ENCODE results near the gene FLRT2.

Gene FLRT2, protein sequence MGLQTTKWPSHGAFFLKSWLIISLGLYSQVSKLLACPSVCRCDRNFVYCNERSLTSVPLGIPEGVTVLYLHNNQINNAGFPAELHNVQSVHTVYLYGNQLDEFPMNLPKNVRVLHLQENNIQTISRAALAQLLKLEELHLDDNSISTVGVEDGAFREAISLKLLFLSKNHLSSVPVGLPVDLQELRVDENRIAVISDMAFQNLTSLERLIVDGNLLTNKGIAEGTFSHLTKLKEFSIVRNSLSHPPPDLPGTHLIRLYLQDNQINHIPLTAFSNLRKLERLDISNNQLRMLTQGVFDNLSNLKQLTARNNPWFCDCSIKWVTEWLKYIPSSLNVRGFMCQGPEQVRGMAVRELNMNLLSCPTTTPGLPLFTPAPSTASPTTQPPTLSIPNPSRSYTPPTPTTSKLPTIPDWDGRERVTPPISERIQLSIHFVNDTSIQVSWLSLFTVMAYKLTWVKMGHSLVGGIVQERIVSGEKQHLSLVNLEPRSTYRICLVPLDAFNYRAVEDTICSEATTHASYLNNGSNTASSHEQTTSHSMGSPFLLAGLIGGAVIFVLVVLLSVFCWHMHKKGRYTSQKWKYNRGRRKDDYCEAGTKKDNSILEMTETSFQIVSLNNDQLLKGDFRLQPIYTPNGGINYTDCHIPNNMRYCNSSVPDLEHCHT

DNA sequence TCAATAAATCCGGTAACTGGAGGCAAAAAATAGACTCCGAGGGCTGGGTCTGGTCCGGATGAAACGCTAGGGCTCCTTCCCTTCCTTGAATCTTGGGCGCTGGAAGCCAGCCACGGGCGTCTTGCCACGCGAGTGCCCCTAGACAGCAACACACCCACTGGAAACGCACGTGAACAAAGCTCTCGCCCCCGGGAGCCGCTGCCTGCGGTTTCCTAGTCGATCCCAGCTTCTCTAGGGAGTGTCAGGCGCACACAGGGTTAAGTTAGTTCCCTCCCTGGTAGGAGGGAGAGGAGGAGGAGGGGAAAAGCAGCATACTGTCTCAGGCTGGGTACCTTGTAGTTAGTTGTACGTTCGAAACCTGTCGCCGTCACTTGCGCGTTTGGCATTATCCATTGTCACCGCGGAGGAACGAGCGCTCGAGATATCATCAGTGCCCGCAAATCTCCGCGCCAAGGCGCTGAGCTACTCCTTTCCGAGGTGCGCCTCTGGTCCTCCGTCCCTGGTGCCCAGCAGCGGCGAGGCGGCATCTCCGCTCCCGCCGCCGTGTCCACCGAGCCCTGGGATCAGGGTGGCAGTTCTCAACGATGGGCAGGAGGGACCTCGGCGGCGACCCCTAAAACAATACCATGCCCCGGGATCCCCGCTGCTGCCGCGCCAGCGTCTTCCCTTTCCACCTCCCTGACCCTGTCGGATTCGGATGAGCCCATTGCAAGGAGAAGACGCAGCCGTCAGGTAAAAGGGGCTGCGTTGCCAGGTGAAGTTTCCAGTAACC lies at the start of gene FLRT2:
TSS of gene FLRT2 (plus strand) at position 342 of the 772 bp plus-strand sequence. CDS start 91,371 bp downstream, outside the sequence.
- no peak for DNase-seq (ENCODE audit: low read depth, low spot score)

DNA sequence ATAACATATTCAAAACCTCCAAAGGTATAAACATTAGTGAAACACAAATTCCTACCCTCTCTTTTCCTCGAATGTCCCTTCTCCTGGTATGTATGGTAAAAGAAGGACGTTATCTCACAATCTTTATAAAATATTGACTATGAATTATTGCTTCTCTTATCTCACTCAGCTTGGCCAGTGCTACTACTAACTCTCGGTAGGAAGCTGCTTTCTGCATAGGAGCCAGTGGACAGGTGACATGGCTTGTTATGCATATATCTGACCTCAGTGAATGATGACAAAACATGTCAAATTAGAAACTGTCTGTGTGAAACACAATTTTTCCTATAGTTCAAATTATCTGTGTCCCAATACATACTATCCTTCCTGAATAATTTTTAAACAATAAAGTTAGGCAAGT lies 48.5 kb upstream of the FLRT2 start:
- no peak for DNase-seq (ENCODE audit: low read depth, low spot score)

DNA sequence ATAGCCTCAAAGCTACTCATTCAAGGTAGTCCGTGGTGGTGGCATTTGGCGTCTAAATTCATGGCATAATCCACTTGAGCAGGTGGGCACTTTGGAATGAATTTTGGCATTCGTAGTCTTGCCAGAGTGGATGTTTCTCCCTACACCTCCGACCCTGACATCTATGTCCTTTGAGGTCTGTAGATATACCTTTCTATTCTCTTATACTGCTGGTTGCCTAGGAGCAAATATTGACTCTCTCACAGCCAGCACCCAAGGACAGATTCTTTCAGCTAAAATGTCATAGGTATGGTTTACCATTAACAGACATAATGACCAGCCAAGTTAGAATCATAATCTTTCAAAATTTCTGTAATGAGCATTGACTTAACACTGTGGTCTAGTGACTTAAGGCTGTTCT lies 47.4 kb upstream of the FLRT2 start:
- no peak for DNase-seq (ENCODE audit: low read depth, low spot score)

DNA sequence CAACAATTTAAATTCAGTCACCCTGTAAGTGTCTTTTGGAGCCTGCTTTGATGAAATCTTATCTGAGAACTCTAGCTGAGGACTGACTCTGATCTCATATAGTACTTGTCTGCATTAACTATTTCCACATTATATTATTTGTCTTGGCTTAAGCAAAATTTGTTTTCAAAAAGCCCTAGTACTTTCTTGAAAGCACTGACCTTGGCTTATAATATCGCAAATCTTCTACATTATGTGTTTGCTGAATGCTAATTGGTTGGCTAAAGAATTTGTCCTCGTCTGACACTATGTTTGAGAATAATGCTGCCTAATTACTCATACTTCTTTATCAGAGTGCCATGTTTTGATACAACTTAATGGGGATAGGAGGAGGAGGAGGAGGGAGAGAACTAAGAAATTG lies 46.9 kb upstream of the FLRT2 start:
- no peak for DNase-seq (ENCODE audit: low read depth, low spot score)

DNA sequence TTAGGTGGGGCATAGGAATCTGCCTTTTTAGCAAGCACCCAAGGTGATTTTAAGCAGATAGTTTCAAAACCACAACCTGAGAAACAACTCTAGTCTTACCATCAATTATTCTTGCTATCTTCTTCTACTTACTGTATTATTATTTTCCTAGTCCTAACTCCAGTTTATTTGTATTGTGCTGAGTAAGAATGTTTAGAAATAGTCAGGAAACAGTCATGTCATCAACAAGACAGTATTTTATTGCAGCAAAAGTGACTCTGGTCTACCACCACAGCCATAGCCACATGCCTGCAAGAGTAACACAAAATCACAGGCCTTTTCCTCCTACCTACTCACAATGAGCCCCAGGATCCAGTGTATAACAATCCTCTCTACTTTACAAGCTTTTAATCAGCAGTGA lies 46.3 kb upstream of the FLRT2 start:
- no peak for DNase-seq (ENCODE audit: low read depth, low spot score)

DNA sequence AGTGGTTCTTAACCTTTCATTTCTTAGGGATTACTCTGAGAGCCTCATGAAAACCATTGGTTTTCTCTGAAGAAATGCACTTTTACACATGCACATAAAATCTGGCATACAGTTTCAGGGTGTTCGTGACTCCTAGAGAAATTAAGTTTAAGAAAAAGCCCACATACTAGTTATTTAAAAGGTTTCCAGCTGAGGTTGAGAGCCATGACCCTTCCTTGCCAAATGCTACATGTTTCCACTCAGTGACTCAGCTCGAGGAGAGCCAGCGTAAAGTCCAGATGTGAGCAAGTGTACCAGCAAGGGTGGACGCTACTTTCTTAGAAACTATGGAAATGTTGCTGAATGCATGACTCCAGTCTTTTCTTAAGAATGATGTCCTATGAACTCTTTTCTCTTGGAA lies 42.7 kb upstream of the FLRT2 start:
- no peak for DNase-seq (ENCODE audit: low read depth, low spot score)

DNA sequence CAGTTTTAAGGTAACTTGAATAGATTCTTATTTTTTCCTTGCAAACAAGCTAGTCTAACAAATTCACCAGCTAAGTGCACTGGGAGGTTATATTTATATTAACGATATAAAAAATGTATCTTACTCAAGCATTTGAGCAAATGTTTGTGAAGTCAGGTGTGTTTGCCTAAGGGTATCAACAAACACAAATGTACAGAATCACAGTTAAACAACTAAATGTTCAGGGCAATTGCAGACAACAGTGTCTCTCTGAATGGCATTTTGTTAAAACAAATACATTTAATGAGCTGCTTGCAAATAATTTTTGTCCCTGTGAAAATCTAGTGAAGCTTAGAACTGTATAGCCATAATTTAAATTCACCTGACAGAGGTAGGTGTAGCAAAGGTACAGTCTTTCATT lies 28.2 kb upstream of the FLRT2 start:
- no peak for DNase-seq (ENCODE audit: low read depth, low spot score)

DNA sequence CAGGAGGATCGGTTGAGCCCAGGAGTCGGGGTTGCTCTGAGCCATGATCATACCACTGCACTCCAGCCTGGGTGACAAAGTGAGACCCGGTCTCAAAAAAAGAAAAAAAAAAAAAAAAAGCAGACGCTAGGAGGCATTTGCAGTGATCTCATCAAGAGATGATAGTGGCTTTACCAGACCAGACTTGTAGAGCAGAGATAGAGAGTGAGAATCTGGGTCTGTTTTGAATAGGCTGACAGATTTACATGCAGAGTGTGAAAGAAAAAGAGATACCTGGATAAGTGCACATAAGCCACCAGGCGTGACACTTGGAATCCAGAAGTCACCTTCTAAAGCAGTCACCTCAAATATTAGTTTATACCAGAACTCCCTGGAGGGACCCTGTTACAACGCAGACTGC lies 21.1 kb upstream of the FLRT2 start:
- no peak for DNase-seq (ENCODE audit: low read depth, low spot score)

DNA sequence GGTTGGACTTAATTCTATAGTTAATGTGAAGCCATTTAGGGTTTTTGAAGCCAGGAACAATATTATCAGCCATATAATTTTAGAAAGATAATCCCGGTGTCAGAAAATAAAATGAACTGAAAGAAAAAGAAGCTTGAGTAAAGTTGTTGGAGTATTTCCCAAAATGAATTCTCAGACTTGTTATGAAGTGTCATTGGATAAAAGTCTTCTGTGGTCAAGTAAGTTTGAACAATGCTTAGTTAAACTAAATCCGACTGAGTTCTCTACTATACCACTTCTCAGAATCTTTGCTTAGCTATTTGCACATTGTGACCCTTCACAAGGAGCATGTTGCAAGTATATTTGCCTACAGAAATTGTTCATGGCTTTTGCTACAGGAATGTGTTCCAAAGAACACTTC lies 17.5 kb upstream of the FLRT2 start:
- no peak for DNase-seq (ENCODE audit: low read depth, low spot score)

DNA sequence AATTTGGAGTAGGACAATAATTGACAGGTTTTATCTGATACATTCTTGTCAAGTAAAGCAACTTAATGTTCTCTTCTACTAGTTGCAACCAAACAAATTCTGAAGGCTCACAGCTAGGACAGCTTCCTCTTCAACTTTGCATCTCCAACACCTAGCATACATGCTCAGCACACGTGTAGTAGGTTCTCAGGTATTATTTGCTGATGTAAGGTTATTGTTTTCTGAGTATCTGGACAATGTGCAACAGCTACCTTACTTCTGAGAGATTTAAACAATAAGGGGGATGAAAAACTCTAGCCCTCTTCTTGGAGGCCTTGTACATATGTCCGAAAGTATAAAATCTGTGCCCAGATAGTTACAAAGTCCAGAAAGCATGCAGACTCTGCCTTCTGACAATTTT lies 15.5 kb upstream of the FLRT2 start:
- no peak for DNase-seq (ENCODE audit: low read depth, low spot score)

DNA sequence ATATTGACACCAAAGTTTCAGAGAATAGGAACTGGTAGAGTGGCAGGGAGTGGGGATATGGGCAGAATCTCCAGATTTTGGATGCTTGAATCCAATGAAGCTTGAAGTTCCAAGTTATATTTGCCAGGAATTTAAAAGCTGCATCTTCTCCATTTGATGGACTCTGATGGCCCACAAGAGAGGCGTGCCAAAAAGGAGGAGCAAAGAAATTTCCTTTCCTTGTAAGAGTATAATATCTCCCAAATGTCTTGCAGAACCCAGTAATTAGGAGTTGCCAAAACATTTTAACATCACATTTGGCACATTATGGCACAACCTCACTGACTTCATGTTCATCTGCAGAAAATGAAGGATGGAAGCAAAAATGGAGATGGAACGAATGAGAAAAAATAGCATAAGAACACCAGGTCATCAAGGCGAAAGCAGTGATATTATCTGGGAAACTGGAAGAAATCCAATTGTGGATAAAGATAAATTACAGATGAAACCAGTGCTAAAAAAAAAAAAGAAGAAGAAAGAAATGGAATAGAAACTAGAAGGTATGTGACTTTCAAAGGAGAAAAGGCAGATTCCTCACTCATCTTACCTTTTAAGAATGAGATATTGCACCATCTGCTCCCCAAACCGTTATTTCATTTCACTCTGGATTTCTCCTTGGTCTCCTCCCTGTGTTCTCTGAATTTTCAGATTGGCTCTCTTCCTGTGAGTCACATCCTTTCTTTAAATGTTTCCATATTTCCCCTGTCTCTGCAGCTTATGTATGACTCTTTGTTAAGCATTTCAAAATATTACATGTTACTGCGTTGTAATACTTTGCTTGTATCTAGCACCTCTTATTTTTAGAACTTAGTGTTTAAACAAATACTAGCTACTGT lies 13.5 kb upstream of the FLRT2 start:
- no peak for DNase-seq (ENCODE audit: low read depth, low spot score)

DNA sequence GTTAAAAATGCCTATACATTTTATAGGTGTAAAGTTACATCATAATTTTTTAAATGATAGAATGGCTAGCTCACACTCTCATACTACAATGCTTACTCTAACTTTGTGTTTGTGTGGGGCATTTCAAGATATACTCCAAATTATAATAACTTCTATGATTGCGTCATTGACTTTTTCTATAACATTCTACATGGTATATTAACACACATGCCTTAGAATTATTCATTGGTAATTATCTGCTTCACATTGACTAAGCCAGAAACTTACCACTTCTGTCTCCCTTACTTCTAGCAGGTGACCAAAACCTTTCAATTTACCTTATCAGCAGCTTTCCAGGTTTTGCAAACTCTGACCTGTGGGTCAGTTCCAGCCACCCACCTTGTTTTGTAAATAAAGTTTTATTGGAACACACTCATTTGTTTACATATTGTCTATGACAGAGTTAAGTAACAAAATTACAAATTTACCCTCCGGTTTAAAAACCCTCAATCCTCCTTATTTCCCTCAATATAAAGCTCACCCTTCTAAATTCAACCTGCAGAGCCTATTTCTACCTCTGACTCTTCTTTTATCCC lies 12.7 kb upstream of the FLRT2 start:
- DNase-seq (ENCODE audit: low read depth, low spot score): no peak

DNA sequence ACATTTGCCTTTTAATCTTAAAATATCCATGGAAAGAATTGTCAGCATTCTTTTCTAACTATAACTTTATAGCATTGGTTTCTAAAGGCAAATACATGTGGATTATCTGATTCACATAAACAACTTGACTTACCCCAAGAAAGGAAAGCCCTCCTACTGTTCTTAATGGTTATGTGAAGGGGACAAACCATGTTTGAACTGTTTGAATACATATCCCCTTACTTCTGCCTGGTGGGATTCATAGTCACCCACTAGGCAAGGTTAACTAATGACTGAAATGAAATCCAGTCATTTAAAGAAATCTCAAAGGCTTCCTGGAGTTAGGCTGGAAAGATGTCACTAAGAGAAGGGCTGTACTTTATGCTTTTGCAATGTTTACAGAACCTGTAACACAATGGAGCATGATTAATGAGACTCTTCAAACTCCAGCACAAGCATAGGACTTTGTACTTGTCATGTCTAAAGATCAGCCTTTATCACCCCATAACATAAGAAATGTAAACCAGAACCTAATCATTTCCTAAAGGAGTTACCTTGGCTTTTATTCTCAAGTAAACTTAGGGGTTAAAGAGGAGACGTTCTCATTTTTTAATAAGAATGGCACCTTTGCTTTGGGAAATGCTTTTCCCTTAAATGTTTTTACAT lies 10.2 kb upstream of the FLRT2 start:
- DNase-seq (ENCODE audit: low read depth, low spot score): no peak

DNA sequence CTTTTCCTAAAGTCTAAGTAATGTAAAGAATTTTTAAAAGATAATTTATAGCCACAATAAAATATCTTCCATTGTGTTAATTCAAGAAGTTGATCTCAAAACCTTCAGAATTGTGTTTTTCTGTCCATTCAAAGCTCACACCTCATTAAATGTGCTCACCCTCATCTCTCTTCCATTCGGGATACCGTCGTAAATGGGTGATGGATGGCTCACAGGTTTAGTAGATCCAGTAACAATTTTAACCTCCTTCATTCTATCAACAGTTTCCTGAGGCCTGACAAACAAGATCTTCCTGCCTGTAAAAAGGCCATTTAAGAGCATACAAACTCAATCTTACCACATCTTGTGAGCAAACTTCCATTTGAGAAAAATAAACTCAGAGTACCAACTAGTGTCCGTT lies 9.4 kb upstream of the FLRT2 start:
- DNase-seq (ENCODE audit: low read depth, low spot score): no peak

DNA sequence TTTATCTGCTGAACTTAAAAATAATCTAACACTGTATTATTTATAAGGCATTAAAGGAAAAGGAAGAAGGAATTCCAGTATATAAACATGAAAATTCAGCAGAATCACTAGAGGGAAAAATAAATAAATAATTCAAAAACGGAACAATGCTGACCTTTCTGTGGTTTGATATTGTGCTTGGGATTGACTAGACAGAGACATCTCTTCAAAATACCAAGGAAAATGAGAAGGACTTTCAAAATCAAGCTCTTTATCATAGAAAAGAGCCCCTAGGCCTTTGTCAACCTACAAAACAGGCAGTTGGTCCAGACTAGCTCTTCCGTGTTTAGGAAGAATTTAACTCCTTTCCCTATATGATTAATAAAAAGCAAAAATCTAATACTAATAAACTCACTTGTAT lies 6.3 kb upstream of the FLRT2 start:
- no peak for DNase-seq (ENCODE audit: low read depth, low spot score)

DNA sequence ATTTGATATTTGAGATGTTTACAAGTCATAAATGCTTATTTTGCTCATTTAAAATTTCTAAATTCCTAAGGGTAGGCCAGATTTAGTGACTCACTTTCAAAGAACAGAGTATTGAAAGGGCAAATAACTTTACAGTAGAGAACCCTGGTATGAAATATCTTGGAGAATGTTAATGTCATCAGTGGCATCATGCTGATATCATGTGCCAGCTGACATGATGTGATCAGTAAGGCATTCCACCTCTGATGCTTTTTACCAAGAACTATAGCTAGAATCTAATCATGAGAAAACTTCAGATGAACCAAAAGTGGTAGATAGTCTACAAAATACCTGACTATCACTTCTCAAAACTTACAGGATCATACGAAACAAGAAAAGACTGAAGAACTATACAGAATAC lies 2.9 kb upstream of the FLRT2 start:
- no peak for DNase-seq (ENCODE audit: low read depth, low spot score)

DNA sequence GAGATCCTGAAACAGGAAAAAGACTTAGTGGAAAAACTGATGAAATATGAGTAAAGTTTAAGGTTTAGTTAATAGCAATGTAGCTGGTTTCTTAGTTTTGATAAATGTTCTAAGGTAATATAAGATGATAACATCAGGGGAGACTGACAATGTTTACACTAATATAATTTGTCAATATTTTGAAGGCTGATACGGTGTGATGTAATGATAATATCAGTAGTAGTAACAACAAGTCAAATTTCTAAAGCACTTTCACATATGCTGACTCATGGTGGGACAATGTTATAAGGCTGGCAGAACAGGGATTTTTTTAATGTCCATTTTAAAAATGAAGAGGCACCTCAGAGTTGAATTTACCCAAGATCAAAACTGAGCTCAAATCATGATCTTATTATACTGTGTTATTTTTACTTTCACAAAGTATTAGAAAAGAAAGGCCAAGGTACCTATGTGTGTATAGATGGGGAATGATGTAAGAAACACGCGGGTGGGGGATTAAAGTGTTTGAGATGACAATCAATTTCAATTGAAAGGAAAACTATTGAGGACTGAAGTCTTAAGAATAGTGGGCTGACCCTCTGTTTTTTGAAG lies 2.4 kb upstream of the FLRT2 start:
- no peak for DNase-seq (ENCODE audit: low read depth, low spot score)

DNA sequence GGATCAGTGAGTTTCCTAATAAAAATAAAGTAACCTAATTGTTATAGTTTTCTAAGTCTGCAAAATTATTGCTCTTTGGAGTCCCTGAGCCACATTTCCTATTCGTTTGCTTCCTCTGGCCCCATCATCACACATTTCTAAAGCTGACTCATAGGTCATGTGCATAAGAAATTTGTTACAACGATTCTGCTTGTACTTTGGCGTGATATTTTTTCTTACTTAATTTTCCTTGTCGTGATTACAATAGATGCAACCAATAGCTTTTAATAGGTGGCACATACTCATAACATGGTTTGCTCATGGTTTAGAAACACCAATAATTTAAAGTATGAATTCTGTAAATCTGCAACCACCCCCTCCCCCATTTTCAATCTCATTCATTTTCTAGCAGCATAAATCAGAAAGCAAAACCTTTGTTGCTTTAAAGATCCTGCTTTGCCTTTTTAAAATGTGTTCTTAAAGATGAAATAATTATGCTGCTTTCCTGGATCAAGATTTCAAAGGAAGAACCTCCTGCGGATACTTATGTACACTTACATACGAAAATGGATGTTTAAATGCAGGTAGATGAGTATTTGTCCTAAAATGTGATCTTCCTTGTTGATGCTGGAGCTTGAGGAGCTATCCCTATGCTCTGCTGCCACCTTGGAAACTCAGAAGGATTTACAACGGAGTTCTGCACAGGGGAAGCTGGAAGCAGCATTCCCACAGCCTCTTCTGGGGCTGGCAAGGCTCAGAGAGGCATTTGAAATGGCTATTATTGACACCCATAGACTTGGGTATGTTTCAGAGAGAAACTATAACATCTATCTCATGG lies 1.7 kb upstream of the FLRT2 start:
- no peak for DNase-seq (ENCODE audit: low read depth, low spot score)

DNA sequence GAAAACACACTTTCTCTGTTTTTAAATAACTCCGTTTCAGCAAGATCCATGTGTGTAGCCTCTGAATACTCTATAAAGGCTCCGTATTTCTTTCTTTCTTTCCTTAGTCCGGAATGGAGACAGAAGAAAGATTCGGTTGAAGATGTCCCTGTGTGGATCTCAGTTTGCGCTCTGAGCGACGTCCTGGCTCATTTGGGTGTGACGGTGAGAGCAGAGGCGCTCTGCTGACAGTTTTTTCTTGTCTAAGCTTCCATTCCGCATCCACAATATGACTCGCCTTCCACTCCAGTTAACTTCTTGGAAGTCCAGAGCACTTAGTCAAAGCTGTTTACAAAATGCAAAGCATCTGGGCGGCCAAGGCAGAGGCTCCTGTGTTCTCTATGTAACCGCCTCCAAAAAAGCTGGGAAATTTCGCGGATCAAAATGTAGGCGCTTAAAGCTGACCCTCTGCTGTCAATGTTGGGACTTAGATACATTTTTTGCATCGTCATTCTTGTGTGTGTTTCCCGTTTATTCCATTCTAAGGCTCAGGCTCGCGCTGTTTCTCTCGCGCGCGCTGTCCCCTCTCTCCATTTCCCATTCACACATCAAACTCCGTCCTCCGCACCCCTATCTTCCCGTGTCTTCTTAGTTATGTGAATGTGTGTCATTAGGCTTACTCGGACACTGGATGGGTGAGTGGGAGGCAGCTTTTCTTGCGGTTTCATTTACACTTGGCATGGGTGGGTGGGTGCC lies 880 bp upstream of the FLRT2 start:
- no peak for DNase-seq (ENCODE audit: low read depth, low spot score)

Measured in brain pericyte (primary cell).